Superior temporal gyrus (tissue), 1 donor: ENCODE data around the gene RASEF.
A peak's percentile ranks its signal among the peaks of the same experiment; 100 is the strongest.
"Not testable (repeated sequence)": the region's sequence is repeated elsewhere in the genome, so short reads cannot be mapped to it uniquely, and the experiment has no call there.

Source experiments
- DNase-seq: peaks from one replicate; pipeline ENCODE4 v3.0.0-alpha.2; 2016; ENCODE audit errors: extremely low spot score

The RASEF gene

GRCh38 chr9:82970359-82970758, 92.6 kb downstream of the RASEF start:
- no peak for DNase-seq

DNA sequence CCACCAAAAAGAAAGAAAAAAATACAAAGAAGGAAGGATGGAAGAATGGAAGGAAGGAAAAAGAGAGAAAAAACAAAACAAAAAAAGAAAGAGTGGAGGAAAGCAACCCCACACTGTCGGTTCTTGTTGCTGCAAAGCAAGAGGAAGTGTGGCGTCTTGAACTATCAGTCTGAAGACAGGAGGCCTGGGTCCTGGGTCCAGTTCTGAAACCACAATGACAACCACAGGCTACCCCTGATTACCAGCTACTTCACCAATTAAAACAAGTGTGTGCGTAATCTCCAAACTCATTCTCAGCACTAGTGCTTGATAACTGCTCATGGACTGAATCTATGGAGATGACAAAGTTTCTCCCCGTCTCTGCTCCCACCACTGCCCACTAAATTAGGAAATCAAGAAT, 93.7 kb downstream of the RASEF start:
- no peak for DNase-seq

GRCh38 chr9:82968816-82969215, 94.1 kb downstream of the RASEF start:
- no peak for DNase-seq

- DNase-seq = no peak
Measured at GRCh38 chr9:82968388-82968787, 94.6 kb downstream of the RASEF start.

GRCh38 chr9:82961504-82962125, 101.3 kb downstream of the RASEF start:
- DNase-seq = peak; percentile 96

- DNase-seq = no peak
Measured at GRCh38 chr9:82957529-82958379, 105.2 kb downstream of the RASEF start.

DNA sequence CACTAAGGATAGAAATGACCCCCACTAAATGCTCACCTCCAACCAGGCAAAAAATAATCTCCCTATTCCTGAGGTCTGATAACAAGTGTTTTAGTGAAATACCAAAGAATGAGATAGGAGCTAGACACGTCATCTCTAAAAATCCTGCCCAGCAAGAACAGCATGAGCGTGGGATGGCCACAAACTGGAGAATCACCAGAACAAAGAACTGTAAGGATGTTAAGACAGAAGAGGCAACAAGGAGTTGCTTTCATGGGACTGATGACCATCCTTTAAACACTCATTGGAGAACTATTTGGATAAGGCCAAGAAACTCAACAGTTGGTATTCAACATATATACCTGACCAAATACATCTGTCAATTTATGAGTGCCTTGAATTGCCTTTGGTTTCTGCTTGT, 113.7 kb downstream of the RASEF start:
- DNase-seq = no peak

GRCh38 chr9:82940376-82940775, 122.6 kb downstream of the RASEF start:
- DNase-seq = no peak

GRCh38 chr9:82939451-82939850, 123.5 kb downstream of the RASEF start:
- DNase-seq = no peak

- no peak for DNase-seq
Measured at GRCh38 chr9:82938426-82939218, 124.3 kb downstream of the RASEF start.

- not testable (repeated sequence) for DNase-seq
Measured at GRCh38 chr9:82936561-82936960, 126.4 kb downstream of the RASEF start.

- no peak for DNase-seq
Measured at GRCh38 chr9:82934949-82935348, 128.0 kb downstream of the RASEF start.

GRCh38 chr9:82934025-82934424, 128.9 kb downstream of the RASEF start:
- DNase-seq = not testable (repeated sequence)

DNA sequence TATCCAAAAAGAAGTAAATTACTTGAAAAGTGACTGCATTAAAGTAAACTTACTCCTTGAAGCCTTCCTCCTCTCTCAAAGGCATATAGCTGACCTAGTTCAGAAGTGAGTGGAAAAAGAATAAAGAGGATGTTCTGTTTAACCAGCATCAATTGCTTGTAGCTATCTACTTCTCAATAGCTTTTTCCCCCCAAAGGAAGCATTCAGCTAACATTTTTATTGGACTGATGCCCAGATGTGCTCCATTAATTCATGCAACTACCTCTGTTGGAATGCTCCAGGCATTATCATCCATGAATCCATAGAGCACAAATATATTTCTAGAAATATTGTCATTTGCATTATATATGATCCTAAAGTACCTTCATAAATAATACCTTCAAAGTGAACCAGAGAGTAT, 132.8 kb downstream of the RASEF start:
- DNase-seq = no peak
